Measurements from ENCODE around the gene HORMAD2.

GRCh38 chr22:30036656-30037055 lies 43.6 kb upstream of the HORMAD2 start:
- TF ChIP-seq, protein P1, sequence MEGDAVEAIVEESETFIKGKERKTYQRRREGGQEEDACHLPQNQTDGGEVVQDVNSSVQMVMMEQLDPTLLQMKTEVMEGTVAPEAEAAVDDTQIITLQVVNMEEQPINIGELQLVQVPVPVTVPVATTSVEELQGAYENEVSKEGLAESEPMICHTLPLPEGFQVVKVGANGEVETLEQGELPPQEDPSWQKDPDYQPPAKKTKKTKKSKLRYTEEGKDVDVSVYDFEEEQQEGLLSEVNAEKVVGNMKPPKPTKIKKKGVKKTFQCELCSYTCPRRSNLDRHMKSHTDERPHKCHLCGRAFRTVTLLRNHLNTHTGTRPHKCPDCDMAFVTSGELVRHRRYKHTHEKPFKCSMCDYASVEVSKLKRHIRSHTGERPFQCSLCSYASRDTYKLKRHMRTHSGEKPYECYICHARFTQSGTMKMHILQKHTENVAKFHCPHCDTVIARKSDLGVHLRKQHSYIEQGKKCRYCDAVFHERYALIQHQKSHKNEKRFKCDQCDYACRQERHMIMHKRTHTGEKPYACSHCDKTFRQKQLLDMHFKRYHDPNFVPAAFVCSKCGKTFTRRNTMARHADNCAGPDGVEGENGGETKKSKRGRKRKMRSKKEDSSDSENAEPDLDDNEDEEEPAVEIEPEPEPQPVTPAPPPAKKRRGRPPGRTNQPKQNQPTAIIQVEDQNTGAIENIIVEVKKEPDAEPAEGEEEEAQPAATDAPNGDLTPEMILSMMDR (IDR thresholded peaks at IDR 0.05) = no peak
- no peak for TF ChIP-seq POLR2A (IDR thresholded peaks at IDR 0.05)

Measured in thyroid gland (tissue), 4 donors.